Measurements from ENCODE around the gene NTM. TPM values are rescaled to one million over a fixed set of nuclear protein-coding genes. Genes with fewer than 3 reads are reported as not detected.

The NTM gene
- total and polyA plus RNA-seq, 2 experiments from 2014 or later = 2.2 to 4.9 TPM

- WGBS (ENCODE audit: low lambda C conversion rate, missing lambda C conversion rate) = 95% methylated on average over 1 of the region's 1 CpG
- no peak overlapping the region for H3K4me3 ChIP-seq
- no peaks in the 10 kb centered on the region for H3K9me2 ChIP-seq (replicated peaks; ENCODE audit: insufficient read depth)
- no peak for DNase-seq (ENCODE audit: low spot score)
- H2AFZ ChIP-seq = no peak overlapping the region
- no peaks in the 10 kb centered on the region for H4K20me1 ChIP-seq (ENCODE audit: insufficient read depth, poor library complexity, severe bottlenecking)
- H3K79me2 ChIP-seq = no peaks in the 10 kb centered on the region
- H3K36me3 ChIP-seq (replicated peaks; ENCODE audit: insufficient read depth, low read depth) = no peaks in the 10 kb centered on the region
- H3K4me1 ChIP-seq (ENCODE audit: insufficient read depth) = no peaks in the 10 kb centered on the region
- no peaks in the 10 kb centered on the region for H3K9me3 ChIP-seq (ENCODE audit: low read depth)
- TF ChIP-seq, protein P1, sequence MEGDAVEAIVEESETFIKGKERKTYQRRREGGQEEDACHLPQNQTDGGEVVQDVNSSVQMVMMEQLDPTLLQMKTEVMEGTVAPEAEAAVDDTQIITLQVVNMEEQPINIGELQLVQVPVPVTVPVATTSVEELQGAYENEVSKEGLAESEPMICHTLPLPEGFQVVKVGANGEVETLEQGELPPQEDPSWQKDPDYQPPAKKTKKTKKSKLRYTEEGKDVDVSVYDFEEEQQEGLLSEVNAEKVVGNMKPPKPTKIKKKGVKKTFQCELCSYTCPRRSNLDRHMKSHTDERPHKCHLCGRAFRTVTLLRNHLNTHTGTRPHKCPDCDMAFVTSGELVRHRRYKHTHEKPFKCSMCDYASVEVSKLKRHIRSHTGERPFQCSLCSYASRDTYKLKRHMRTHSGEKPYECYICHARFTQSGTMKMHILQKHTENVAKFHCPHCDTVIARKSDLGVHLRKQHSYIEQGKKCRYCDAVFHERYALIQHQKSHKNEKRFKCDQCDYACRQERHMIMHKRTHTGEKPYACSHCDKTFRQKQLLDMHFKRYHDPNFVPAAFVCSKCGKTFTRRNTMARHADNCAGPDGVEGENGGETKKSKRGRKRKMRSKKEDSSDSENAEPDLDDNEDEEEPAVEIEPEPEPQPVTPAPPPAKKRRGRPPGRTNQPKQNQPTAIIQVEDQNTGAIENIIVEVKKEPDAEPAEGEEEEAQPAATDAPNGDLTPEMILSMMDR (IDR thresholded peaks at IDR 0.05; ENCODE audit: poor library complexity) = no peak
- TF ChIP-seq EZH2phosphoT487 (IDR thresholded peaks at IDR 0.05; ENCODE audit: low read depth, severe bottlenecking, unreplicated experiment) = no peak
- no peak for TF ChIP-seq EZH2 (IDR thresholded peaks at IDR 0.05; ENCODE audit: borderline replicate concordance)
- H3K27ac ChIP-seq = no peak overlapping the region
- H3K4me2 ChIP-seq = no peak overlapping the region
- no peaks in the 10 kb centered on the region for H3K27me3 ChIP-seq
Measured at GRCh38 chr11:132254906-132255305, 884.5 kb downstream of the NTM start.

DNA sequence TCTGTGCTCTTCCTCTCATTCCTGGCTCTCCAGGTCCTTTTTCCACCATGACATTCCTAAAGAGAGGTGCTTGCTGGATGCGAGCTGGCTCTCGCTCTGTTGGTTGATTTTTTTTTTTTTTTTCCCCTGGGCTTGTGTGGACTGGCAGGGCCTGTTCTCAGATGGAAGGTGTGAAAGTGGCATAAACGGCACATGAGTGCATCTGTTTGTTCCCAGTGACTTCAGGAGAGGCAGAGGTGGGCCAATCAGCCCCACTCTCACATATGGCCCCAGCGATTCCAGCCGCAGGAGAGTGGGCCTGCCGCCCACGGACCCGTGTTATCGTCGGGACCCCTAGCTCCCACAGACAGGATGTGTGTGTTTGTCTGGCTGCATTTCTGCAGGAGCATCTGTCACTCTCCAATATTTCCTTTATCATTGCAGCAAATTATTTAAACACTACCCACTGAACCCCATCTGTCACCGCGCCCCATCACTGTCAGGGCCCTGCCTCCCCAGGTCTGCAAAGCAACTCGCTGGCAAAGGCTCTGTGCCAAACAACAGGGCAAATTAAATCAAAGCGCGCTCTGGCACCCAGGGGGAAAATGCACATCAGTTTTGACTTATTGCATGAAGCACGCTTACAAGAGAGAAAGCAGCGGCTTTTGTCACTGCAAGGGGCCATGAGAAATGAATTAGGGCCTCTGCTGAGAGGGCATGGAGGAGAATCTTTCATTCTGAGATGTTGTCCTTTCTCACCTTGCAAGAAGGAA, 886.3 kb downstream of the NTM start:
- H3K4me1 ChIP-seq (ENCODE audit: insufficient read depth) = no peaks in the 10 kb centered on the region
- no peak for DNase-seq (ENCODE audit: low spot score)
- H3K27ac ChIP-seq = no peak overlapping the region
- H3K36me3 ChIP-seq (replicated peaks; ENCODE audit: insufficient read depth, low read depth) = no peaks in the 10 kb centered on the region
- no peak for TF ChIP-seq EZH2phosphoT487 (IDR thresholded peaks at IDR 0.05; ENCODE audit: low read depth, severe bottlenecking, unreplicated experiment)
- no peak for TF ChIP-seq EZH2 (IDR thresholded peaks at IDR 0.05; ENCODE audit: borderline replicate concordance)
- TF ChIP-seq, protein P1 (IDR thresholded peaks at IDR 0.05; ENCODE audit: poor library complexity) = no peak
- no peak overlapping the region for H3K4me2 ChIP-seq
- no peaks in the 10 kb centered on the region for H3K27me3 ChIP-seq
- 91% methylated on average over 17 of the region's 17 CpGs for WGBS (ENCODE audit: low lambda C conversion rate, missing lambda C conversion rate)
- H3K79me2 ChIP-seq = no peaks in the 10 kb centered on the region
- H3K4me3 ChIP-seq = no peak overlapping the region
- no peaks in the 10 kb centered on the region for H4K20me1 ChIP-seq (ENCODE audit: insufficient read depth, poor library complexity, severe bottlenecking)
- H3K9me3 ChIP-seq (ENCODE audit: low read depth) = no peaks in the 10 kb centered on the region
- no peaks in the 10 kb centered on the region for H3K9me2 ChIP-seq (replicated peaks; ENCODE audit: insufficient read depth)
- H2AFZ ChIP-seq = no peak overlapping the region

DNA sequence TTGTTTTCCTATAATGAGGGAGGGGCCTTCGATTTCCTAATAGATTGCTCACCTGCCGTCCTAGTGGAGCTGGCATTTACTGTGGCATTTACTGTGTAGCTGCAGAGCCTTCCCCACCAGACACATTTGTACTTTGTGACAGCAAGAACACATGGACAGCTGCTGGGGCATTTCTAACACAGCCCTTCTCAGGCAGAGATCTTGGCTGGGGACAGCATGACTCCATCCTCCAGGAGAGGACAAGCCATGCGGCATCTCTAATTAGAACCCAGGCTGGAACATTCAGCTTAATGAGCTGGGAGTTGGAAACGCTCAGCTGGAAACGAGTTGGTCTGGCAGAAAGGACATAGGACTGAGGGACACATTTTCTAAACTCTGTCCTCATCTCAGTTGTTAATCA, 887.5 kb downstream of the NTM start:
- Histone ChIP-seq H3K79me2 (no peaks in the 10 kb centered on the region), H3K9me2 (replicated peaks; ENCODE audit: insufficient read depth) (no peaks in the 10 kb centered on the region), H3K27ac (no peak overlapping the region), H3K4me1 (ENCODE audit: insufficient read depth) (no peaks in the 10 kb centered on the region), H3K4me2 (no peak overlapping the region), H2AFZ (no peak overlapping the region), H3K36me3 (replicated peaks; ENCODE audit: insufficient read depth, low read depth) (no peaks in the 10 kb centered on the region), H4K20me1 (ENCODE audit: insufficient read depth, poor library complexity, severe bottlenecking) (no peaks in the 10 kb centered on the region), H3K9me3 (ENCODE audit: low read depth) (no peaks in the 10 kb centered on the region), H3K4me3 (no peak overlapping the region), H3K27me3 (no peaks in the 10 kb centered on the region)
- WGBS (ENCODE audit: low lambda C conversion rate, missing lambda C conversion rate) = 91% methylated on average over 5 of the region's 5 CpGs
- DNase-seq (ENCODE audit: low spot score) = no peak
- TF ChIP-seq EZH2phosphoT487 (IDR thresholded peaks at IDR 0.05; ENCODE audit: low read depth, severe bottlenecking, unreplicated experiment) (no peak), EZH2 (IDR thresholded peaks at IDR 0.05; ENCODE audit: borderline replicate concordance) (no peak)
- TF ChIP-seq, protein P1 (IDR thresholded peaks at IDR 0.05; ENCODE audit: poor library complexity) = no peak

Data from hepatocyte (in vitro differentiated cells).